ENCODE data around the gene KIF26B. TPM values are rescaled to one million over a fixed set of nuclear protein-coding genes. Genes with fewer than 3 reads are reported as not detected.

The KIF26B gene
- total RNA-seq, 1 donor from 2014 or later = 8.8 TPM

- Mint-ChIP-seq H3K4me1 (ENCODE audit: unreplicated experiment) (no peaks in the 10 kb centered on the region), H3K27me3 (ENCODE audit: unreplicated experiment) (peaks cover 38% of the 10 kb centered on the region), H3K27ac (ENCODE audit: unreplicated experiment) (no peak overlapping the region), H3K4me3 (ENCODE audit: unreplicated experiment) (no peak overlapping the region), H3K9me3 (ENCODE audit: unreplicated experiment) (peaks cover 5% of the 10 kb centered on the region), H3K36me3 (ENCODE audit: unreplicated experiment) (peaks cover 4% of the 10 kb centered on the region)
- no peak for TF ChIP-seq CTCF (IDR thresholded peaks at IDR 0.05)
- DNase-seq (ENCODE audit: extremely low spot score, unreplicated experiment) = no peak
Observed at GRCh38 chr1:245592189-245592460, 437.3 kb downstream of the KIF26B start.

- DNase-seq (ENCODE audit: extremely low spot score, unreplicated experiment) = no peak
Observed at GRCh38 chr1:245598524-245599305, 443.9 kb downstream of the KIF26B start.

GRCh38 chr1:245599371-245600174 is 444.8 kb downstream of the KIF26B start:
- H3K9me3 Mint-ChIP-seq (ENCODE audit: unreplicated experiment) = peaks cover 8% of the 10 kb centered on the region
- no peak for TF ChIP-seq CTCF (IDR thresholded peaks at IDR 0.05)
- DNase-seq (ENCODE audit: extremely low spot score, unreplicated experiment) = no peak
- no peak overlapping the region for H3K4me3 Mint-ChIP-seq (ENCODE audit: unreplicated experiment)
- peaks cover 5% of the 10 kb centered on the region for H3K36me3 Mint-ChIP-seq (ENCODE audit: unreplicated experiment)
- peak overlapping the region; percentile 53 for H3K27ac Mint-ChIP-seq (ENCODE audit: unreplicated experiment)
- H3K27me3 Mint-ChIP-seq (ENCODE audit: unreplicated experiment) = peaks cover 37% of the 10 kb centered on the region
- H3K4me1 Mint-ChIP-seq (ENCODE audit: unreplicated experiment) = peaks cover 8% of the 10 kb centered on the region

More at GRCh38 chr1:245598524-245599305, 443.9 kb downstream of the KIF26B start:
- peaks cover 5% of the 10 kb centered on the region for H3K36me3 Mint-ChIP-seq (ENCODE audit: unreplicated experiment)
- peaks cover 8% of the 10 kb centered on the region for H3K4me1 Mint-ChIP-seq (ENCODE audit: unreplicated experiment)
- peaks cover 10% of the 10 kb centered on the region for H3K9me3 Mint-ChIP-seq (ENCODE audit: unreplicated experiment)
- H3K27me3 Mint-ChIP-seq (ENCODE audit: unreplicated experiment) = peaks cover 40% of the 10 kb centered on the region
- no peak for TF ChIP-seq CTCF (IDR thresholded peaks at IDR 0.05)
- no peak overlapping the region for H3K27ac Mint-ChIP-seq (ENCODE audit: unreplicated experiment)
- H3K4me3 Mint-ChIP-seq (ENCODE audit: unreplicated experiment) = no peak overlapping the region

- Mint-ChIP-seq H3K27ac (ENCODE audit: unreplicated experiment) (no peak overlapping the region), H3K36me3 (ENCODE audit: unreplicated experiment) (peaks cover 5% of the 10 kb centered on the region), H3K4me1 (ENCODE audit: unreplicated experiment) (peaks cover 18% of the 10 kb centered on the region), H3K4me3 (ENCODE audit: unreplicated experiment) (no peak overlapping the region), H3K9me3 (ENCODE audit: unreplicated experiment) (peaks cover 5% of the 10 kb centered on the region), H3K27me3 (ENCODE audit: unreplicated experiment) (peaks cover 27% of the 10 kb centered on the region)
- no peak for TF ChIP-seq CTCF (IDR thresholded peaks at IDR 0.05)
- DNase-seq (ENCODE audit: extremely low spot score, unreplicated experiment) = no peak
Observed at GRCh38 chr1:245600658-245601057, 445.9 kb downstream of the KIF26B start.

GRCh38 chr1:245603311-245603865 is 448.6 kb downstream of the KIF26B start:
- Mint-ChIP-seq H3K27ac (ENCODE audit: unreplicated experiment) (no peak overlapping the region), H3K9me3 (ENCODE audit: unreplicated experiment) (no peaks in the 10 kb centered on the region), H3K4me1 (ENCODE audit: unreplicated experiment) (peaks cover 28% of the 10 kb centered on the region), H3K27me3 (ENCODE audit: unreplicated experiment) (peaks cover 8% of the 10 kb centered on the region), H3K4me3 (ENCODE audit: unreplicated experiment) (no peak overlapping the region), H3K36me3 (ENCODE audit: unreplicated experiment) (peaks cover 2% of the 10 kb centered on the region)
- no peak for DNase-seq (ENCODE audit: extremely low spot score, unreplicated experiment)
- no peak for TF ChIP-seq CTCF (IDR thresholded peaks at IDR 0.05)

Measured in osteocyte (in vitro differentiated cells).